DMS53 treated with DMSO at 0.1 percent for 48 hours (cell line): ENCODE results near the gene FANCC.

Source experiments
- DNase-seq: peaks from one replicate; lab custom pipeline; 2025; ENCODE audit not compliant: unreplicated experiment; lab: John Stamatoyannopoulos, UW

FANCC gene

GRCh38 chr9:95127249-95128176 is 190.0 kb downstream of the FANCC start:
- DNase-seq, result peak; percentile 46

GRCh38 chr9:95126739-95127138 is 190.8 kb downstream of the FANCC start:
- no peak for DNase-seq

GRCh38 chr9:95125652-95126051 is 191.9 kb downstream of the FANCC start:
- no peak for DNase-seq

DNA sequence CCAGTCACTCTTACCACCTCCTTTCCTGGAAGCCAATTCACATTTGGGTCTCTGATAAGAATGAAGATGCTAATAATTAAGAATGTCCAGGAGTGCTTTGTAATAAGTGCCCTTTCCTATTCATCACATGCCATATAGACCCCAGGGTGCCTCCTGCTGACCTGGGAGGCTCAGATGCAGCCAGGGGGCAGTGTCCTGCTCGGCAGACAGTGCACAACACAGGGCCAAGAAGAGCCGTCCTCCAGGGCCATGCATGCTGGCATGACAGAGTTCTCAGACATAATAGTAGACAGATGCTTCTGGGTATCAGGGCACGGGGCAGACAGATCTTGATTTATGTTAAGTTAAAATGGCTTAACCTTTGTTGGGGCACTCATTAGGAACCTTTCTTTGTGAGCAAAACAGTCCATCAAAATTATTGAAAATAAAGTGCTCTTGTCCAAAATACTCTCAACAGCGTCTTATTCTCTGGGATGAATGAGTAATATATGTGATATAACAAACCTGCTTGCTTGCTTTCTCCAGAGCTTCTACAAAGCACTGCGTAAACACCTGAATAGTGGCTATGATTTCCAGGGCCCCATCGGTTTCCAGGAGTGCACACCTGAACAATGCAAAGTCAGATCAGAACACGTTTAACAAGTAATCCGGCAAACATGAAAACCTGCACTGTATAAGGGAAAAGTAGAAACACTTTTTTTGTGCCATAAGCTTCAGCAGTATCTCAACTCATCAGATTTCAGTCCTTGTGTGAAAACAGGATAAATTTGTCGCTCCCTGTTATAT is 192.7 kb downstream of the FANCC start:
- no peak for DNase-seq

GRCh38 chr9:95120781-95121370 is 196.6 kb downstream of the FANCC start:
- DNase-seq, result no peak

GRCh38 chr9:95118596-95118995 is 198.9 kb downstream of the FANCC start:
- no peak for DNase-seq

DNA sequence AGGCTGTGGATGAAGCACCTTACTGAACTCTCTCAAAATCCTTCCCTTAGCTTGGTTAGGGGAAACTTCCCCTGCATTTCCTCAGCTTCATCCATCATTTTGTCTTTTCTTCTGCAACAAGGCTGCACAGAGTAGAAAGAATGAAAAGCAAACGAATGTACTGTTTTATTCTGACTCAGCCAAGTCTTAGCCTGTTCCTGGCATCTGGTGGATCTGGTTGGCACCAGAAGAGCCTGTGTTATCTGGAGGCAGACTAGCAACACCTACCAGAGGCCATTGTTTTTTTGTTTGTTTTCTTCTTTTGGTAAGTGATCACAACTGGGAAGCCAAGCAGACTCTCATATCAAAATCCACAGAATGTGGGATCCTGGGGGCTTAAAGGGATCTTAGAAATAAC is 200.7 kb downstream of the FANCC start:
- no peak for DNase-seq

GRCh38 chr9:95116002-95116807 is 201.3 kb downstream of the FANCC start:
- DNase-seq, result no peak

- no peak for DNase-seq
These were observed 202.4 kb downstream of the FANCC start for GRCh38 chr9:95115104-95115503.

DNA sequence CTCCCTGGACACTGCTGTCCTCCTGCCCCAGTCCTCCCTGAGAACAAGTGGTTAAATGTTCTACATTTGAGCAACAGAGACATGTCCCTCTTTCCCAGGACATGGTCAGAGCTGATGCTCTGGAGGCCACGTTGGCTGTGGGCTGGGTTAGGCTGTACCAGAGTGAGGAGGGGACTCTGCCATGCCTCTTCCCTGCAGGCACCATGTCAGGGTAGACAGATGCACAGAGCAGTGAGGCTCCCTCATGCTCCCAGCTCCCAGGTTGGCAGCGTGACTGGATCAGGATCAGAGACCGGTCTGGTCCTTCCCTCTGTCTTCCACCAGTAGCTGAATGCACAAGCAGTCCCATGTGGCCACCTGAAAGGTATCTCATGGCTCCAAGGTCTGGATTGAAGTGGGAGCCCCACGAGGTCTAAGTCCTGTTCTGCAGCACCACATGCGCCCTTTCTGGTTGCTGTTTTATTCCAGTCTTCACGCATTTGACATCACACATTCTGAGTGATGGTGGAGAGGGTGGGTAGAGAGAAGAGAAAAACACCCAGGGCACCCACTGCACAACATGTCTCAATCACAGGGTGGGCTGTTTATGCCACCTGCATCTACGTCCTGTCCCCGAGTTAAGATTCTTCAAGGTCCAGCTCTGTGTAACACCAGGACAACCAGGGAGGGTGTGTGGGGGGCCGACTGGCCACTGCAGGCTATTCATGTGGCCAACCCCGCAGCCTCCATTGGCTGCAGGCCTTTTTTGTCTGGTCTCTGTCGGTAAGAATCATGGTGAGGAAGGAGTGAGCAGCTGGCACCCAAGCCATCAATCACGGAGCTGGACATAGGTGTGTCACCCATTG is 204.9 kb downstream of the FANCC start:
- no peak for DNase-seq

GRCh38 chr9:95111716-95112115 is 205.8 kb downstream of the FANCC start:
- DNase-seq, result no peak

DNA sequence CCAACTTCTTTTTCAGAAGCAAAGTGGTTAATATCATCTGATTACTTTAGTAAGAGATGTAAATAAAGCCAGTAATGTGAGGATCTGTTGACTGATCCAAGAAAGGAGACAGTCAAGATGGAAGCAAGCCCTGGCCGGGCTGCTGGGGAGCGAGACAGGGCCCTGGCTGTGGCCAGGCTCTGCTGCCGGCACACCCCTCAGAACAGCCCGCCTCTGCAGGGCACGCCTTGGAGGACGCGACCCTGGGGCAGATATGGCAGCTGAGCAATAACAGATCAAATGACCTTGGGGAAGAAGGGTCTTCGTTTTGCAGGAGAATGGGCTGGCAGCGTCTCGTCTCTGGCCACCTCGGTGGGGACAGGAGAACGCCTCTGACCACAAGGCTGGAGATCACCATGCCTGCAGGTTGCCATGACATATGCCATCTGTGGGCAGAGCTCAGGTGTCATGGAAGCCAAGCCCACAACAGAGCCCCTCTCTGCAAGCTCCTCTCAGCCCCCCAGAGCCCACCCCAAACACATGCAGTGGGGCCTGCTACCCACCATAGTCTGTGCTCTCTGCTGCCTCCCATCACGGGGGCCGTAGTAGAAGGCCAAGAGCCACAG is 206.5 kb downstream of the FANCC start:
- no peak for DNase-seq

GRCh38 chr9:95109456-95109855 is 208.1 kb downstream of the FANCC start:
- DNase-seq, result no peak

DNA sequence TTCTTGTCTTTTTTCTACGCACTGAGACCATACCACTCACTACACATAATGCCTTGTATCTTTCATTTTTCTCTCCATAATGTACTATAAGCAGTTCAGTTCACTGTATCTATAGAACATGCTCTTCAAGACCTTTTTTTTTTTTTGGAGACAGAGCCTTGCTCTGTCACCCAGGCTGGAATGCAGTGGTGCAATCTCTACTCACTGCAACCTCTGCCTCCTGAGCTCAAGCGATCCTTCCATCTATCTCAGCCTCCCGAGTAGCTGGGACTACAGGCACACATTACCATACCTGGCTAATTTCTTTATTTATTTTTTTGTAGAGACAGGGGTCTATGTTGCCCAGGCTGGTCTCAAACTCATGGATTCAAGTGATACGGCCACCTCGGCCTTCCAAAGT is 208.7 kb downstream of the FANCC start:
- DNase-seq, result no peak

DNA sequence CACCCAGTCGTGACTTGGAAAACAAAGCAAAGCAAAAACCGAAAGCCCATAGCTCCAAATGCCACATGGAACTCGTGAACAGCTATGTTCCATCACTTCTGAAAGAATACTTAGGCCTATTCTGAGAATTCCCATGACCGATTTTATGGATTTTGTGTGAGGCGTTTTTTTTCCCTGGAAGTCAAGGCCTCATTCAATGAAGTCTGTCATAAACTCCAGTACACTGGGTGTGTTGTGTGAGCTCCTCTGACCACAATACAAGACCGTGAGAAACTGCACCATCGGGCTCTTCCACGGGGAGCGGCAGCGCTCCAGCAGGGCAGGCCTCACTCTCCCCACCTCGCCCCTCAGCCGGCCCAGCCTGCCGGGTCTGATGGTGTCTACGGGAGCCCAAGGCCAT is 209.5 kb downstream of the FANCC start:
- DNase-seq, result no peak

GRCh38 chr9:95107001-95107749 is 210.3 kb downstream of the FANCC start:
- DNase-seq, result no peak

DNA sequence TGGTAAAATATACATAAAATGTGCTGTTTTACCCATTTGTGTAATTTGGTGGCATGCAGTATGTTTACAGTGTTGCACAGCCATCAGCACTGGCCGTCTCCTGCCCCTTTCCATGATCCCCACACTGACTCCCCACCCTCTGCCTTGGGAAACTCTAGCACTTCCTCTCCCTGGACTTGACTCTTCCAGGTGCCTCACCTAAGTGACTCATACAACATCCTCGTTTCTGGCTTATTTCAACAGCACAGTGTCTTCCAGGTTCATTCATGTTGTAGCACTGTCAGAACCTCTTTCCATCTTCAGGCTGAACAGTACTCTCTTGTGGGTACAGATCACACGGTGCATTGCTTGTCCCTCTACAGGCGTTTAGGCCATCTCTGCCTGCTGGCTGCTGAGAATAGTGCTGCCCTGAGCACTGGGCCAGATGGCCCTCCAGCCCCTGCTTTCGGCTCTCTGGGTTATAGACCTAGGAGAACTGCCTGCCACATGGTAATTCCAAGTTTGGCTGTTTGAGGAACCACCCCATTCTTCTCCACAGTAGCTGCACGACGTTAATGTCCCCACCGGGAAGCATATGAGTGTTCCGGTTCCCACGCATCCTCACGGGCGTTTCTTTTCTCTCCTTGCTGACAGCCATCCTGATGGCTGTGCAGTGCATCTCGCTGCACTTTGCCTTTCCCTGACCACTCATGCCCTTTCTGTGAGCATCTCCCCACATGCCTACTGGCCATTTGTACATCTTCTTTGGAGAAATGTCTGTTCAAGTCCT is 211.8 kb downstream of the FANCC start:
- no peak for DNase-seq

GRCh38 chr9:95104980-95105379 is 212.5 kb downstream of the FANCC start:
- no peak for DNase-seq
